Measurements from ENCODE around the gene COL27A1.

DNA sequence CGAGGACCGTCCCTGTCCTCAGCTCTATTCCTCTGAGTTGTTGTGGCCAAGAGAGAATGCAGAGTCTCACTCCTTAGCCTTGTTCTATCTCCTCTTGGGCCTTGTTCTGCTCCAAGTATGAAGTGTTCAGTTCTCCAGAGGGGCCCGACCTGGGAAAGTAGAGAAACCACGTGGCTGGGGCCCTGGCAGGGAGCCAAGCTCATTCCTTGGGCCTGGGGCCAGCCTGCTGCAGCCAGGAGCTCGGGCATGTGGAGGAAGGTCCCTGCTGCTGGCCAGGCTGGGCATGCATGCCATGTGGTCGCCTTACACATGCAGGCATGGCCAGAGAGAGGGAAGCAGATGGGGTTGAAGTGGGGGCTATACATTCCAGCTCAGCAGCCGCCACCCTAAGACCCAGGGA lies 60.7 kb downstream of the COL27A1 start:
- no peak for TF ChIP-seq POLR2A (IDR thresholded peaks at IDR 0.05; ENCODE audit: low read depth, low read length)
- TF ChIP-seq, protein P1, sequence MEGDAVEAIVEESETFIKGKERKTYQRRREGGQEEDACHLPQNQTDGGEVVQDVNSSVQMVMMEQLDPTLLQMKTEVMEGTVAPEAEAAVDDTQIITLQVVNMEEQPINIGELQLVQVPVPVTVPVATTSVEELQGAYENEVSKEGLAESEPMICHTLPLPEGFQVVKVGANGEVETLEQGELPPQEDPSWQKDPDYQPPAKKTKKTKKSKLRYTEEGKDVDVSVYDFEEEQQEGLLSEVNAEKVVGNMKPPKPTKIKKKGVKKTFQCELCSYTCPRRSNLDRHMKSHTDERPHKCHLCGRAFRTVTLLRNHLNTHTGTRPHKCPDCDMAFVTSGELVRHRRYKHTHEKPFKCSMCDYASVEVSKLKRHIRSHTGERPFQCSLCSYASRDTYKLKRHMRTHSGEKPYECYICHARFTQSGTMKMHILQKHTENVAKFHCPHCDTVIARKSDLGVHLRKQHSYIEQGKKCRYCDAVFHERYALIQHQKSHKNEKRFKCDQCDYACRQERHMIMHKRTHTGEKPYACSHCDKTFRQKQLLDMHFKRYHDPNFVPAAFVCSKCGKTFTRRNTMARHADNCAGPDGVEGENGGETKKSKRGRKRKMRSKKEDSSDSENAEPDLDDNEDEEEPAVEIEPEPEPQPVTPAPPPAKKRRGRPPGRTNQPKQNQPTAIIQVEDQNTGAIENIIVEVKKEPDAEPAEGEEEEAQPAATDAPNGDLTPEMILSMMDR (IDR thresholded peaks at IDR 0.05; ENCODE audit: extremely low read depth in 1 of 2, insufficient read depth in 1 of 2, low read depth in 1 of 2, low read length in 2 of 2): no peak
- no peak for TF ChIP-seq MYC (IDR thresholded peaks at IDR 0.05; ENCODE audit: low read depth, low read length)
- TF ChIP-seq, protein P2, sequence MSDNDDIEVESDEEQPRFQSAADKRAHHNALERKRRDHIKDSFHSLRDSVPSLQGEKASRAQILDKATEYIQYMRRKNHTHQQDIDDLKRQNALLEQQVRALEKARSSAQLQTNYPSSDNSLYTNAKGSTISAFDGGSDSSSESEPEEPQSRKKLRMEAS (IDR thresholded peaks at IDR 0.05; ENCODE audit: insufficient read depth, insufficient read length): peak; percentile 56
- no peak for TF ChIP-seq EZH2 (IDR thresholded peaks at IDR 0.05; ENCODE audit: borderline replicate concordance, low read depth, low read length, severe bottlenecking)

Data from endothelial cell of umbilical vein (primary cell).